Omental fat pad (tissue), 4 donors: ENCODE data around the gene CALML5. TPM values are rescaled to one million over a fixed set of nuclear protein-coding genes. Genes with fewer than 3 reads are reported as not detected.

Experiments used
- ATAC-seq: fragments of 150-250 bp; one replicate; pipeline ENCODE4 v1.9.1; 2016; ENCODE audit warnings: mild to moderate bottlenecking, moderate library complexity; ENCODE audit not compliant: low FRiP score
- DNase-seq: peaks from one replicate; pipeline ENCODE4 v3.0.0-alpha.2; 2019; ENCODE audit warnings: low spot score
- CTCF ChIP-seq, 3 donors: fragments of 450-650 bp; IDR thresholded peaks; one replicate each; pipeline ENCODE4 v1.5.1; 2016 to 2017; ENCODE audit warnings: antibody characterized with exemption in 3 of 3, mild to moderate bottlenecking in 3 of 3, moderate library complexity in 2 of 3
- total RNA-seq, 4 donors: library from RNA; depleted of rRNA; stranded (reverse); fragments of >200 nt; gene quantifications; one replicate each; pipeline ENCODE4 v1.1.0, GENCODE V29; 2016

The CALML5 gene
- total RNA-seq, 4 donors from 2014 or later = not detected

DNA sequence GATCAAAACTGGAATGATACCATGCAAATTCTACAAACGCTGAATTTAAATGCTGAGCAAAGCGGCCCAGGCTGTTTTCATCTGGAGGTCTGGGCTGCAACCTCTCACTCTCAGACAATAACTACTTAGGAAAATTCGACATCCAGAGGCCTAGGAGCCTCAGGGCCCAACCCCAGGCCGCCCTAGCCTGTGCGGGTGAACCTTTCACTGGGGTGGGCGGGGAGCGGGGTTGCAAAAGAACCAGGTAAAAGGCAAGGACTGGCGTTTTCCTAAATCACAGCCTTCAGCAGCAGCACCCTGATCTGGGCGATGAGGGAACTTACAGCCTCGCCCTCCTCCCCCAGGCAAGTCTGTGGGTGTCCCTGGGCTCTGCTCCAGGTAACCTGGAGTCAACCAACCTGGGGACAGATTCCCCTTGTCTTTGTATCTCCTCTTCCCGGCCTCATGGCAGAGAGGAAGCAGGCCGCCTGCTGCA, 33.4 kb downstream of the CALML5 start:
- DNase-seq = no peak
- no peak for TF ChIP-seq CTCF (IDR thresholded peaks at IDR 0.05)
- ATAC-seq = no peak

DNA sequence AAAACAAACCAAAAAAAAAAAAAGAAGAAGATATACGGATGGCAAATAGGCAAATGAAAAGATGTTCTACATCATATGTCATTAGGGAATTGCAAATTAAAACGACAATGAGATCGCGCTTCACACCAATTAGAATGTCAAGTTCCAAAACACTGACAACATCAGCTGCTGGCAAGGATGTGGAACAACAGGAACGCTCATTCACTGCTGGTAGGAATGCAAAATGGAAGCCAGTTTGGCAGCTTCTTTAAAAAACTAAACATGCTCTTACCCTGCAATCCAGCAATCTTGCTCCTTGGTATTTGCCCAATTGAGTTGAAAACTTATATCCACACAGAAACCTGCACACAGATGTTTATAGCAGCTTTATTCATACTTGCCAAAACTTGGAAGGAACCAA, 34.8 kb downstream of the CALML5 start:
- DNase-seq (no peak), ATAC-seq (no peak)
- TF ChIP-seq CTCF (IDR thresholded peaks at IDR 0.05) = no peak

- DNase-seq (no peak), ATAC-seq (no peak)
- TF ChIP-seq CTCF (IDR thresholded peaks at IDR 0.05) = no peak
Measured at GRCh38 chr10:5462841-5463293, 36.5 kb downstream of the CALML5 start.

GRCh38 chr10:5461914-5462840, 37.2 kb downstream of the CALML5 start:
- DNase-seq (no peak), ATAC-seq (peak; percentile 32)
- TF ChIP-seq CTCF (IDR thresholded peaks at IDR 0.05) = no peak

DNA sequence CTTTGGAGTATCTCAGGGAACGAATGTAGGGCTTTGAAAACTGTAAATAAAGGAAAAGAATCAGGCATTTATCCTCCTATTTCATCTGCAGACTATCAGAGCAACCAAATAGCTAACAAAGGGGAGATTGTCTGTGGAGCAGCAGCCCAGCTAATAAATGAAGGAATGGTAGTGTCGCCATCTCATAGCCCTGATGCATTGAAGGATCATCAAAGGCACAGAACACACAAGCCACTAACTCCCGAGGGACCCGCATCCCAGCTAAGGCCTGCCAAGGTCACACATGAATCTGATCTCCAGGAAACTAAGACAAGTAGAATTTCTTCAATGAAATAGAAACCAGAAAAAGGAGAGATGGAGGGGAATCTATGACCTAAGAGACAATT, 38.2 kb downstream of the CALML5 start:
- TF ChIP-seq CTCF (IDR thresholded peaks at IDR 0.05) = no peak
- ATAC-seq (no peak), DNase-seq (no peak)

DNA sequence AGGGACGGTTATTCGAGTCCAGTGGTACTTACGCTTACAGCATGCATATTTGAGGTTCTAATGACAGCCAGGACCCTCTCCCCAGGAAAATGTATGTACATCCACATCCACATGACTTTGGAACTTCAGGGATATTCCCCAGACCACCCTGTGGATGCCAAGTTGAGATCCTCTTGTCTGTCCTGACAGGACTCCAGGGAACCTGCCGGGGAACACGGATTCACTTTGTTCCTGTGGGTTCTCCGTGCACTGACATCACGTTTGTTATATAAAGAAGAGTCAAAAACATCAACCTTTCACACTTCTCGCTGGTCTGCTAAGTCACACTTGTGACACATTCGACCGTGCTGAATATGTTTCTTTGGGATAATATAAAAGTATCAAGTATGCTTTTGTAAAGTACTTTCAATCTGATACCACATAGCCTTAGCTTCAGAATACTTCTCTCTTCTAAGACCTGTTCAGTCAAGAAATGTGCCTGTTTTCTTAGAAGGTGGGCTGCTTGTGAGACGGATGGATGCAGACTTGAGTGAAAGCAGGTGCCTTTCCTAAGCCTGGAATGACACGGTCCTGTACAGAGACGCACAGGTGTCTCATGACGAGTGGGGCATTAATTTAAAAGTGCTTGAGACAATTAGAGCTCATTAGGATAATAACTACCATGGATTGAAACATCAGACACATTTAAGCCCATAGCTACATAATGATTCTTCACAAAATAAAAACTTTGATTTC, 38.7 kb downstream of the CALML5 start:
- TF ChIP-seq CTCF (IDR thresholded peaks at IDR 0.05) = no peak
- ATAC-seq = no peak
- no peak for DNase-seq
